Uterus (tissue), 4 donors: ENCODE measurements around the gene MSMO1. TPM values are rescaled to one million over a fixed set of nuclear protein-coding genes. Genes with fewer than 3 reads are reported as not detected.
"Not testable (repeated sequence)": the region's sequence is repeated elsewhere in the genome, so short reads cannot be mapped to it uniquely, and the experiment has no call there.

Experiments
- DNase-seq, 2 donors: peaks; one replicate each; pipeline ENCODE4 v3.0.0-alpha.2; 2019 to 2020
- H3K27ac ChIP-seq, 2 donors: fragments of 200-600 bp; sonication (generic); 1 replicate in 1 of 2; 2 replicates in 1 of 2; pipeline ENCODE4 v1.5.1; 2016 to 2018
- H3K27me3 ChIP-seq, 2 donors: fragments of 200-600 bp; sonication (generic); one replicate each; pipeline ENCODE4 v1.5.1; 2018 to 2019; ENCODE audit warnings: control low read depth in 1 of 2
- H3K36me3 ChIP-seq, 2 donors: fragments of 200-600 bp; sonication (generic); one replicate each; pipeline ENCODE4 v1.5.1; 2019; ENCODE audit warnings: control low read depth in 1 of 2
- H3K4me1 ChIP-seq, 2 donors: fragments of 200-600 bp; sonication (generic); one replicate each; pipeline ENCODE4 v1.5.1; 2018 to 2019; ENCODE audit warnings: control low read depth in 1 of 2
- H3K4me3 ChIP-seq, 2 donors: fragments of 200-600 bp; sonication (generic); 1 replicate in 1 of 2; 2 replicates in 1 of 2; pipeline ENCODE4 v1.5.1; 2018 to 2019; ENCODE audit warnings: mild to moderate bottlenecking in 1 of 2
- H3K9me3 ChIP-seq, 2 donors: fragments of 200-600 bp; sonication (generic); one replicate each; pipeline ENCODE4 v1.5.1; 2019; ENCODE audit warnings: control low read depth in 1 of 2
- POLR2A ChIP-seq, 2 donors: fragments of 450-650 bp; IDR thresholded peaks; one replicate each; pipeline ENCODE4 v1.6.1; 2016; ENCODE audit warnings: antibody characterized with exemption in 2 of 2, mild to moderate bottlenecking in 1 of 2, moderate library complexity in 1 of 2
- intact Hi-C: fragments of 100-400 bp; cut with DNase I; formaldehyde crosslinking; loops from one replicate; pipeline ENCODE4 v1.15.1; 2023; ENCODE audit warnings: low total_unique reads
- total RNA-seq, 4 donors: library from RNA; depleted of rRNA in 3 of 4; stranded (reverse); fragments of >200 nt in 3 of 4; gene quantifications; one replicate each; pipeline versions ENCODE4 v1.1.0 to v1.2.4, GENCODE V29; 2014 to 2023
- TF ChIP-seq, protein P1 (sequence below), 4 experiments: fragments of 200-600 bp in 2 of 4; fragments of 450-650 bp in 2 of 4; sonication (generic) in 2 of 4; IDR thresholded peaks; one replicate each; pipeline ENCODE4 v1.5.1; 2016 to 2019; ENCODE audit warnings: antibody characterized with exemption in 4 of 4, mild to moderate bottlenecking in 2 of 4, moderate library complexity in 1 of 4
- donor health status: DM: yes; HTN: yes; CAD: no.

The MSMO1 gene
- 10 to 100 TPM in 3 of 4 donors, 1 to 10 TPM in 1; 8.7 to 87.8 (median 18.9) TPM for total RNA-seq

- TF ChIP-seq, protein P1, sequence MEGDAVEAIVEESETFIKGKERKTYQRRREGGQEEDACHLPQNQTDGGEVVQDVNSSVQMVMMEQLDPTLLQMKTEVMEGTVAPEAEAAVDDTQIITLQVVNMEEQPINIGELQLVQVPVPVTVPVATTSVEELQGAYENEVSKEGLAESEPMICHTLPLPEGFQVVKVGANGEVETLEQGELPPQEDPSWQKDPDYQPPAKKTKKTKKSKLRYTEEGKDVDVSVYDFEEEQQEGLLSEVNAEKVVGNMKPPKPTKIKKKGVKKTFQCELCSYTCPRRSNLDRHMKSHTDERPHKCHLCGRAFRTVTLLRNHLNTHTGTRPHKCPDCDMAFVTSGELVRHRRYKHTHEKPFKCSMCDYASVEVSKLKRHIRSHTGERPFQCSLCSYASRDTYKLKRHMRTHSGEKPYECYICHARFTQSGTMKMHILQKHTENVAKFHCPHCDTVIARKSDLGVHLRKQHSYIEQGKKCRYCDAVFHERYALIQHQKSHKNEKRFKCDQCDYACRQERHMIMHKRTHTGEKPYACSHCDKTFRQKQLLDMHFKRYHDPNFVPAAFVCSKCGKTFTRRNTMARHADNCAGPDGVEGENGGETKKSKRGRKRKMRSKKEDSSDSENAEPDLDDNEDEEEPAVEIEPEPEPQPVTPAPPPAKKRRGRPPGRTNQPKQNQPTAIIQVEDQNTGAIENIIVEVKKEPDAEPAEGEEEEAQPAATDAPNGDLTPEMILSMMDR (IDR thresholded peaks at IDR 0.05), result peak in 2 of 4 experiments; percentile 2
- TF ChIP-seq POLR2A (IDR thresholded peaks at IDR 0.05), result peak; percentile 60 to 82
- Histone ChIP-seq H3K4me1 (no peaks in the 10 kb centered on the region), H3K27me3 (no peaks in the 10 kb centered on the region), H3K27ac (peak within 1 kb of the TSS; percentile 83 to 89), H3K36me3 (no peaks in the 10 kb centered on the region), H3K4me3 (peak within 1 kb of the TSS; percentile 81 to 95), H3K9me3 (no peaks in the 10 kb centered on the region)
- intact Hi-C loops, result no loop called here
- DNase-seq, result peak; percentile 98 to 99
Observed at GRCh38 chr4:165327211-165328100, at the start of gene MSMO1. TSS of gene MSMO1 (plus strand) at chr4:165327669. CDS start at chr4:165333371, 5,702 bp downstream.

DNA sequence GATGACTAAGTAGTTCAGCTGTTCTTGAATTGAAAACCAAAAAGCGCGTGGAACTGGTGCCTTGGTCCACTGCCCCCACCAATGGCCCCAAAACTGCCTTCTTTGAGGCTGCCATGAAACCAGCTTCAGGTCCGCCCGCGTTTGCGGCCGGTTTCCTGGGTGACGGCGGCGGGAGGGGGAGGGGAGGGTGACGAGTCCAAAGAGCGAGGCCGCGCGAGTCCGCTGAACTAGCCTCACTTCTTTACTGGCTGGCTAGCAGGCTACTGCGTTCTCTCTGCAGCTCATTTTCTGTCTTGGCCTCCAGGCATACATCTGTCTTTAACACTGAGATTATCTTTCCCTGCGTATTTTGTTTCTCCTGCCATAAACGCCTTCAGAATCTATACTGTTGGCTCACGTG lies 47.9 kb upstream of the MSMO1 start:
- DNase-seq, H3K9me3 ChIP-seq, H3K36me3 ChIP-seq, H3K27me3 ChIP-seq, H3K27ac ChIP-seq, H3K4me1 ChIP-seq, intact Hi-C loops, H3K4me3 ChIP-seq: not testable (repeated sequence)

DNA sequence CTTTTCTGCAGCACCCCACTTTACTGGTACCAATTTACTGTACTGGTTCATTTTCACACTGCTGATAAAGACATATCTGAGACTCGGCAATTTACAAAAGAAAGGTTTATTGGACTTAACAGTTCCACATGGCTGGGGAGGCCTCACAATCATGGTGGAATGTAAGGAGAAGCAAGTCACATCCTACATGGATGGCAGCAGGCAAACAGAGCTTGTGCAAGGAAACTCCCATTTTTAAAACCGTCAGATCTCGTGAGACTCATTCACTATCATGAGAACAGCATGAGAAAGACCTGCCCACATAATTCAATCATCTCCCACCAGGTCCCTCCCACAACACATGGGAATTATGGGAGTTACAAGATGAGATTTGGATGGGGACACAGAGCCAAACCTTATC lies 42.8 kb upstream of the MSMO1 start:
- H3K27ac ChIP-seq, H3K27me3 ChIP-seq, H3K4me3 ChIP-seq, H3K36me3 ChIP-seq, DNase-seq, H3K9me3 ChIP-seq, H3K4me1 ChIP-seq, intact Hi-C loops: not testable (repeated sequence)

GRCh38 chr4:165286619-165287340 lies 40.7 kb upstream of the MSMO1 start:
- intact Hi-C loops, H3K36me3 ChIP-seq, DNase-seq, H3K4me1 ChIP-seq, H3K9me3 ChIP-seq, H3K27me3 ChIP-seq, H3K4me3 ChIP-seq, H3K27ac ChIP-seq: not testable (repeated sequence)

- H3K27me3 ChIP-seq, result no peaks in the 10 kb centered on the region
- DNase-seq, result no peak
- no peak overlapping the region for H3K4me3 ChIP-seq
- no peaks in the 10 kb centered on the region for H3K9me3 ChIP-seq
- intact Hi-C loops, result no loop called here
- no peak overlapping the region for H3K27ac ChIP-seq
- no peaks in the 10 kb centered on the region for H3K4me1 ChIP-seq
- no peaks in the 10 kb centered on the region for H3K36me3 ChIP-seq
- TF ChIP-seq POLR2A (IDR thresholded peaks at IDR 0.05), result no peak
- TF ChIP-seq, protein P1 (IDR thresholded peaks at IDR 0.05), result no peak
Observed at GRCh38 chr4:165288226-165288625, 39.2 kb upstream of the MSMO1 start.

GRCh38 chr4:165288639-165289422 lies 38.6 kb upstream of the MSMO1 start:
- H3K9me3 ChIP-seq, result no peaks in the 10 kb centered on the region
- no peak overlapping the region for H3K4me3 ChIP-seq
- DNase-seq, result no peak
- H3K27ac ChIP-seq, result no peak overlapping the region
- no peaks in the 10 kb centered on the region for H3K4me1 ChIP-seq
- no peaks in the 10 kb centered on the region for H3K36me3 ChIP-seq
- TF ChIP-seq, protein P1 (IDR thresholded peaks at IDR 0.05), result no peak
- no peak for TF ChIP-seq POLR2A (IDR thresholded peaks at IDR 0.05)
- intact Hi-C loops, result no loop called here
- H3K27me3 ChIP-seq, result no peaks in the 10 kb centered on the region
